ENCODE data around the gene TMEM260.

TMEM260 gene

DNA sequence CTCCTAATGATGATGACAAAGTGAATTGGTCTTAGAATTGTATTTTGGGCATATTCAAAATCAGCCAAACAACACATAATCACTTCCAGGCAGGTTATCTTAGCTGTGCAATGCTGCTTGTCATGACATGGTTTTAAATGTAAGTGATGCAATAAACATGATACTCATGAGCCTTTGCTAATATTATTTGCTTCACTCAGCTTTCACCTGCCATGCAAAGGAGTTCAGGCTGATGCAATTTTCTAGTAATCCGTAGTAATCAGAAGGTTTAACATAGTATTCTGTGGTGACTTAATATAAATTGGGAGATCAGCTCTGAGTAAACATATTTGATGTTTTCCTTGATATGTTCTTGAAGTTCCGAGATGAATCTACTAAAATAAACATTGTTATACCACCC lies 29.1 kb downstream of the TMEM260 start:
- TF ChIP-seq REST (IDR thresholded peaks at IDR 0.05; ENCODE audit: insufficient read depth in 1 of 2, low read depth in 2 of 2, low read length in 2 of 2), result no peak
- TF ChIP-seq FOXP2 (optimal IDR thresholded peaks at IDR 0.05; ENCODE audit: borderline replicate concordance, extremely low read depth, extremely low read length, insufficient read depth), result no peak
- no peak for TF ChIP-seq SIN3A (IDR thresholded peaks at IDR 0.05; ENCODE audit: borderline replicate concordance, insufficient read depth, low read length)
- TF ChIP-seq POLR2AphosphoS5 (IDR thresholded peaks at IDR 0.05; ENCODE audit: low read depth, low read length), result no peak
- no peak for TF ChIP-seq TAF1 (IDR thresholded peaks at IDR 0.05; ENCODE audit: borderline replicate concordance, insufficient read depth, low read length)

DNA sequence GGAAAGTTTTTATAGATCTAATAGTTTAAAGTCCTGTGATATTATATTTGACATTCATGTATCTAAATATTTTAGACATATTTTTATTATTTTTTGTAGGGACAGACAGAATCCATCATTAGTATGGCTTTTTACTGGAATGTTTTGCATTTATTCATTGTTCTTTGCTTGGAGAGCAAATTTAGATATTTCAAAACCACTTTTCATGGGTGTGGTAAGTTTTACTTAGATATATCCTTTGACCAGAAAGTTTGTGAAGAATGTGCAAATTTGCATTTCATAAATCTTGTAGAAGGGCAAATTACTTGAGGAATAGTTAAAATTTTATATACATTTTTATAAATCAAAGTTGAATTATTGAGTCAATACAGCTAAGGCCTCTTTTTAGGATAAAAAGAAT lies 37.5 kb downstream of the TMEM260 start:
- TF ChIP-seq TAF1 (IDR thresholded peaks at IDR 0.05; ENCODE audit: borderline replicate concordance, insufficient read depth, low read length) (no peak), FOXP2 (optimal IDR thresholded peaks at IDR 0.05; ENCODE audit: borderline replicate concordance, extremely low read depth, extremely low read length, insufficient read depth) (no peak), SIN3A (IDR thresholded peaks at IDR 0.05; ENCODE audit: borderline replicate concordance, insufficient read depth, low read length) (no peak), POLR2AphosphoS5 (IDR thresholded peaks at IDR 0.05; ENCODE audit: low read depth, low read length) (no peak), REST (IDR thresholded peaks at IDR 0.05; ENCODE audit: insufficient read depth in 1 of 2, low read depth in 2 of 2, low read length in 2 of 2) (no peak)

- TF ChIP-seq SIN3A (IDR thresholded peaks at IDR 0.05; ENCODE audit: borderline replicate concordance, insufficient read depth, low read length), result no peak
- no peak for TF ChIP-seq FOXP2 (optimal IDR thresholded peaks at IDR 0.05; ENCODE audit: borderline replicate concordance, extremely low read depth, extremely low read length, insufficient read depth)
- no peak for TF ChIP-seq TAF1 (IDR thresholded peaks at IDR 0.05; ENCODE audit: borderline replicate concordance, insufficient read depth, low read length)
- TF ChIP-seq REST (IDR thresholded peaks at IDR 0.05; ENCODE audit: insufficient read depth in 1 of 2, low read depth in 2 of 2, low read length in 2 of 2), result no peak
- no peak for TF ChIP-seq POLR2AphosphoS5 (IDR thresholded peaks at IDR 0.05; ENCODE audit: low read depth, low read length)
Observed at GRCh38 chr14:56630707-56631106, 51.1 kb downstream of the TMEM260 start.

DNA sequence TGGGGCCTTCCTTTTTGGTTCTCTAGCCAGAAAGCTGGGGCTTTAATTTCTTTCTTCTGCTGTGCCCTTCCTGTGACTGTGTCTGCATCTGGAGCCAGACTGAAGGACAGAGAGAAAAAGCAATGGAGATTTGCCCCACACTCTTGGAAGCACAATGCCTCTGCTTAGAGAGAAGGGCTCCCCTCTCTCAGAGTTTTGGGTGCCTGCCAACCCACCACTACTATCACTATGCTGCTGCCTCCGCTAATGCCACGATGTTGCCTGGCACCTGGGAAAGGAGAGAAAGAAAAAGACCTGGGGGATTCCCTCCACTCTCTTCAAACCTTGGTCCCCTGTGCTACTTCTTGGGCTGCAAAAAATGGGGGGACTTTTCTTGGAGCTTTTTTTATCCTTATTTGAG lies 52.6 kb downstream of the TMEM260 start:
- no peak for TF ChIP-seq REST (IDR thresholded peaks at IDR 0.05; ENCODE audit: insufficient read depth in 1 of 2, low read depth in 2 of 2, low read length in 2 of 2)
- TF ChIP-seq TAF1 (IDR thresholded peaks at IDR 0.05; ENCODE audit: borderline replicate concordance, insufficient read depth, low read length), result no peak
- TF ChIP-seq POLR2AphosphoS5 (IDR thresholded peaks at IDR 0.05; ENCODE audit: low read depth, low read length), result no peak
- TF ChIP-seq SIN3A (IDR thresholded peaks at IDR 0.05; ENCODE audit: borderline replicate concordance, insufficient read depth, low read length), result no peak
- no peak for TF ChIP-seq FOXP2 (optimal IDR thresholded peaks at IDR 0.05; ENCODE audit: borderline replicate concordance, extremely low read depth, extremely low read length, insufficient read depth)

GRCh38 chr14:56633544-56633943 lies 53.9 kb downstream of the TMEM260 start:
- no peak for TF ChIP-seq TAF1 (IDR thresholded peaks at IDR 0.05; ENCODE audit: borderline replicate concordance, insufficient read depth, low read length)
- no peak for TF ChIP-seq POLR2AphosphoS5 (IDR thresholded peaks at IDR 0.05; ENCODE audit: low read depth, low read length)
- no peak for TF ChIP-seq FOXP2 (optimal IDR thresholded peaks at IDR 0.05; ENCODE audit: borderline replicate concordance, extremely low read depth, extremely low read length, insufficient read depth)
- no peak for TF ChIP-seq SIN3A (IDR thresholded peaks at IDR 0.05; ENCODE audit: borderline replicate concordance, insufficient read depth, low read length)
- TF ChIP-seq REST (IDR thresholded peaks at IDR 0.05; ENCODE audit: insufficient read depth in 1 of 2, low read depth in 2 of 2, low read length in 2 of 2), result no peak
